Trophoblast cell (in vitro differentiated cells and primary cell): ENCODE measurements around the gene OR2T33. TPM values are rescaled to one million over a fixed set of nuclear protein-coding genes. Genes with fewer than 3 reads are reported as not detected.
"Not testable (repeated sequence)": the region's sequence is repeated elsewhere in the genome, so short reads cannot be mapped to it uniquely, and the experiment has no call there.

Source experiments
- DNase-seq, 2 donors: peaks; one replicate each; pipeline ENCODE4 v3.0.0-alpha.2; 2016
- H2AFZ ChIP-seq: 2 replicates; pipeline ENCODE4 v1.6.1; 2013; ENCODE audit warnings: low read length, moderate library complexity, mild to moderate bottlenecking; ENCODE audit not compliant: insufficient read depth, poor library complexity
- H2AK5ac ChIP-seq: 2 replicates; pipeline ENCODE4 v1.6.1; 2013; ENCODE audit warnings: mild to moderate bottlenecking, low read length
- H2BK120ac ChIP-seq: 2 replicates; pipeline ENCODE4 v1.6.1; 2013; ENCODE audit warnings: low read length, mild to moderate bottlenecking, moderate library complexity; ENCODE audit not compliant: insufficient read depth, poor library complexity
- H2BK12ac ChIP-seq: 2 replicates; pipeline ENCODE4 v1.6.1; 2013; ENCODE audit warnings: mild to moderate bottlenecking, low read length, moderate library complexity
- H2BK5ac ChIP-seq: 2 replicates; pipeline ENCODE4 v1.6.1; 2013; ENCODE audit warnings: low read length, low read depth, moderate library complexity, mild to moderate bottlenecking; ENCODE audit not compliant: poor library complexity
- H3K14ac ChIP-seq: 2 replicates; pipeline ENCODE4 v1.6.1; 2013; ENCODE audit warnings: mild to moderate bottlenecking, low read length
- H3K18ac ChIP-seq: 2 replicates; pipeline ENCODE4 v1.6.1; 2013; ENCODE audit warnings: mild to moderate bottlenecking, low read length
- H3K23ac ChIP-seq: 2 replicates; pipeline ENCODE4 v1.6.1; 2013; ENCODE audit warnings: low read length
- H3K27ac ChIP-seq: 2 replicates; pipeline ENCODE4 v1.5.1; 2013; ENCODE audit warnings: low read depth, mild to moderate bottlenecking, inconsistent platforms, low read length, moderate library complexity
- H3K27me3 ChIP-seq: 2 replicates; pipeline ENCODE4 v1.6.1; 2013; ENCODE audit warnings: inconsistent platforms, mild to moderate bottlenecking, low read length, moderate library complexity; ENCODE audit not compliant: insufficient read depth
- H3K36me3 ChIP-seq, 2 experiments: 1 replicate in 1 of 2; 2 replicates in 1 of 2; pipeline ENCODE4 v1.6.1; 2013; ENCODE audit warnings: low read length in 2 of 2, mild to moderate bottlenecking in 2 of 2, moderate library complexity in 1 of 2; ENCODE audit not compliant: insufficient read depth in 2 of 2, control insufficient read depth in 1 of 2
- H3K4ac ChIP-seq: 2 replicates; pipeline ENCODE4 v1.6.1; 2013; ENCODE audit warnings: low read depth, mild to moderate bottlenecking, low read length, moderate library complexity
- H3K4me1 ChIP-seq, 2 experiments: 1 replicate in 1 of 2; 2 replicates in 1 of 2; pipeline ENCODE4 v1.6.1; 2013; ENCODE audit warnings: low read length in 2 of 2, mild to moderate bottlenecking in 2 of 2, moderate library complexity in 1 of 2; ENCODE audit not compliant: insufficient read depth in 2 of 2, control insufficient read depth in 1 of 2
- H3K4me2 ChIP-seq: 2 replicates; pipeline ENCODE4 v1.6.1; 2013; ENCODE audit warnings: inconsistent platforms, mild to moderate bottlenecking, low read length, moderate library complexity
- H3K4me3 ChIP-seq: 2 replicates; pipeline ENCODE4 v1.5.1; 2013; ENCODE audit warnings: mild to moderate bottlenecking, low read depth, low read length, inconsistent platforms
- H3K79me1 ChIP-seq: one replicate; pipeline ENCODE4 v1.6.1; 2013; ENCODE audit warnings: low read length
- H3K79me2 ChIP-seq: 2 replicates; pipeline ENCODE4 v1.6.1; 2013; ENCODE audit warnings: low read length, mild to moderate bottlenecking; ENCODE audit not compliant: control insufficient read depth, insufficient read depth, poor library complexity
- H3K9ac ChIP-seq: 2 replicates; pipeline ENCODE4 v1.6.1; 2013; ENCODE audit warnings: mild to moderate bottlenecking, low read length
- H3K9me3 ChIP-seq: 2 replicates; pipeline ENCODE4 v1.6.1; 2013; ENCODE audit warnings: low read depth, mild to moderate bottlenecking, control low read depth, inconsistent platforms, low read length; ENCODE audit not compliant: insufficient read depth
- H4K12ac ChIP-seq: 2 replicates; pipeline ENCODE4 v1.6.1; 2013; ENCODE audit warnings: low read depth, mild to moderate bottlenecking, low read length, moderate library complexity
- H4K8ac ChIP-seq: 2 replicates; pipeline ENCODE4 v1.6.1; 2013; ENCODE audit warnings: low read depth, mild to moderate bottlenecking, low read length, moderate library complexity
- H4K91ac ChIP-seq: one replicate; pipeline ENCODE4 v1.6.1; 2013; ENCODE audit warnings: low read depth, mild to moderate bottlenecking, low read length, moderate library complexity
- WGBS: extraction: QIAGEN DNeasy Blood & Tissue Kit; methylation state at CpG from one replicate; pipeline ENCODE4 v1.1.7; 2013; ENCODE audit warnings: missing lambda C conversion rate; ENCODE audit not compliant: insufficient read length, insufficient coverage; ENCODE audit errors: extremely low coverage; 5-methylcytosine and 5-hydroxymethylcytosine counted together
- polyA plus RNA-seq: library from polyadenylated mRNA; stranded (reverse); fragments of 200-250 nt; gene quantifications from 2 replicates; pipeline ENCODE4 v1.2.3, GENCODE V29; 2013

The OR2T33 gene
- polyA plus RNA-seq = 0.10 and 0.17 TPM in 2 replicates

GRCh38 chr1:248277876-248278275 is at the start of gene OR2T33:
TSS of gene OR2T33 (minus strand) at chr1:248277976. CDS start at chr1:248273814, 4,162 bp downstream.
- Histone ChIP-seq H3K4ac (no peak within 1 kb of the TSS), H3K9ac (no peak within 1 kb of the TSS), H2BK5ac (no peak within 1 kb of the TSS), H3K79me1 (no peaks in the 10 kb centered on the region), H2AK5ac (no peak within 1 kb of the TSS), H3K4me1 (no peaks in the 10 kb centered on the region), H2BK12ac (no peak within 1 kb of the TSS), H3K27ac (no peak within 1 kb of the TSS), H2BK120ac (no peak within 1 kb of the TSS), H2AFZ (no peak within 1 kb of the TSS), H3K18ac (no peak within 1 kb of the TSS), H4K91ac (no peak within 1 kb of the TSS), H3K27me3 (no peaks in the 10 kb centered on the region), H3K36me3 (no peaks in the 10 kb centered on the region), H3K23ac (no peak within 1 kb of the TSS), H3K79me2 (no peaks in the 10 kb centered on the region), H3K4me2 (no peak within 1 kb of the TSS), H3K9me3 (peaks cover 3% of the 10 kb centered on the region), H4K12ac (no peak within 1 kb of the TSS), H3K14ac (no peak within 1 kb of the TSS), H3K4me3 (no peak within 1 kb of the TSS), H4K8ac (no peak within 1 kb of the TSS)
- no CpG with 5 or more reads among the region's 1 CpG for WGBS
- DNase-seq = no peak

GRCh38 chr1:248324468-248324867 is 46.7 kb upstream of the OR2T33 start, which contains the start of gene OR2M7:
TSS of gene OR2M7 (minus strand) at chr1:248324568. CDS start at chr1:248324568, 0 bp downstream.
- H3K79me1 ChIP-seq = no peaks in the 10 kb centered on the region
- H3K27me3 ChIP-seq = no peaks in the 10 kb centered on the region
- no peak for DNase-seq
- no peak within 1 kb of the TSS for H2BK120ac ChIP-seq
- H2BK12ac ChIP-seq = no peak within 1 kb of the TSS
- H3K14ac ChIP-seq = no peak within 1 kb of the TSS
- H3K4me2 ChIP-seq = no peak within 1 kb of the TSS
- no peak within 1 kb of the TSS for H3K9ac ChIP-seq
- no peaks in the 10 kb centered on the region for H3K36me3 ChIP-seq
- no peak within 1 kb of the TSS for H2AFZ ChIP-seq
- H3K4ac ChIP-seq = no peak within 1 kb of the TSS
- H3K9me3 ChIP-seq = no peaks in the 10 kb centered on the region
- H4K8ac ChIP-seq = no peak within 1 kb of the TSS
- no peak within 1 kb of the TSS for H4K12ac ChIP-seq
- no CpG with 5 or more reads among the region's 1 CpG for WGBS
- H2AK5ac ChIP-seq = no peak within 1 kb of the TSS
- H3K18ac ChIP-seq = no peak within 1 kb of the TSS
- H3K23ac ChIP-seq = no peak within 1 kb of the TSS
- H3K4me1 ChIP-seq = no peaks in the 10 kb centered on the region
- no peak within 1 kb of the TSS for H4K91ac ChIP-seq
- no peaks in the 10 kb centered on the region for H3K79me2 ChIP-seq
- no peak within 1 kb of the TSS for H3K27ac ChIP-seq
- H3K4me3 ChIP-seq = no peak within 1 kb of the TSS
- H2BK5ac ChIP-seq = no peak within 1 kb of the TSS

- H3K18ac ChIP-seq = no peak overlapping the region
- H3K27me3 ChIP-seq = no peaks in the 10 kb centered on the region
- no peaks in the 10 kb centered on the region for H3K4me1 ChIP-seq
- H4K8ac ChIP-seq = no peak overlapping the region
- no peak overlapping the region for H3K9ac ChIP-seq
- no peak overlapping the region for H3K4ac ChIP-seq
- no peaks in the 10 kb centered on the region for H3K36me3 ChIP-seq
- H2BK120ac ChIP-seq = no peak overlapping the region
- H3K23ac ChIP-seq = no peak overlapping the region
- H3K14ac ChIP-seq = no peak overlapping the region
- H3K79me1 ChIP-seq = no peaks in the 10 kb centered on the region
- no peak overlapping the region for H3K4me3 ChIP-seq
- H2BK5ac ChIP-seq = no peak overlapping the region
- WGBS = no CpG with 5 or more reads among the region's 11 CpGs
- H2AK5ac ChIP-seq = no peak overlapping the region
- H4K12ac ChIP-seq = no peak overlapping the region
- no peak overlapping the region for H2BK12ac ChIP-seq
- no peak overlapping the region for H4K91ac ChIP-seq
- H3K27ac ChIP-seq = no peak overlapping the region
- H3K9me3 ChIP-seq = peaks cover 22% of the 10 kb centered on the region
- DNase-seq = no peak
- no peak overlapping the region for H2AFZ ChIP-seq
- no peak overlapping the region for H3K4me2 ChIP-seq
- no peaks in the 10 kb centered on the region for H3K79me2 ChIP-seq
Measured at GRCh38 chr1:248316796-248317195, 39.0 kb upstream of the OR2T33 start.

- no CpG with 5 or more reads among the region's 15 CpGs for WGBS
- not testable (repeated sequence) for H2BK120ac ChIP-seq, H3K4me3 ChIP-seq, H4K12ac ChIP-seq, H3K14ac ChIP-seq, H2AK5ac ChIP-seq, H3K79me2 ChIP-seq, H3K23ac ChIP-seq, H4K91ac ChIP-seq, H3K4ac ChIP-seq, H2AFZ ChIP-seq, DNase-seq, H3K27ac ChIP-seq, H3K9me3 ChIP-seq, H3K79me1 ChIP-seq, H4K8ac ChIP-seq, H2BK5ac ChIP-seq, H2BK12ac ChIP-seq, H3K4me2 ChIP-seq, H3K9ac ChIP-seq, H3K4me1 ChIP-seq, H3K18ac ChIP-seq, H3K27me3 ChIP-seq, H3K36me3 ChIP-seq
Measured at GRCh38 chr1:248306740-248307139, 29.0 kb upstream of the OR2T33 start.
